HEK293 (cell line): ENCODE data around the gene TANC1.

ENCODE experiments used
- CTCF ChIA-PET: fragments of 350-600 bp; formaldehyde crosslinking; extraction: SDS; loops from one replicate; lab custom pipeline; 2021; ENCODE audit warnings: antibody characterized with exemption; lab: Yijun Ruan, JAX
- POLR2A ChIA-PET: fragments of 300-600 bp; formaldehyde crosslinking; extraction: SDS; loops from one replicate; lab custom pipeline; 2020; ENCODE audit warnings: antibody characterized with exemption, inconsistent platforms; lab: Yijun Ruan, JAX
- H3K27ac ChIP-seq: fragments of 200-500 bp; sonication (Bioruptor generic); 2 replicates; pipeline ENCODE4 v1.5.1; 2014; ENCODE audit warnings: low read depth, low read length, control low read depth, inconsistent platforms; ENCODE audit errors: extremely low read depth
- H3K36me3 ChIP-seq, 2 experiments: fragments of 200-500 bp in 1 of 2; sonication (Bioruptor generic) in 1 of 2; 1 replicate in 1 of 2; 2 replicates in 1 of 2; pipeline ENCODE4 v1.5.1; 2014 to 2017; ENCODE audit warnings: inconsistent platforms in 2 of 2, low read length in 2 of 2; ENCODE audit not compliant: control insufficient read depth in 2 of 2, insufficient read depth in 1 of 2
- H3K4me1 ChIP-seq: fragments of 200-500 bp; sonication (Bioruptor generic); 2 replicates; pipeline ENCODE4 v1.5.1; 2014; ENCODE audit warnings: mild to moderate bottlenecking, low read length, inconsistent platforms; ENCODE audit not compliant: control insufficient read depth, insufficient read depth
- H3K4me3 ChIP-seq: 2 replicates; pipeline ENCODE4 v1.5.1; 2011; ENCODE audit warnings: low read depth, mild to moderate bottlenecking, control low read depth, low read length, moderate library complexity
- H3K9me3 ChIP-seq: fragments of 200-500 bp; sonication (Bioruptor generic); 2 replicates; pipeline ENCODE4 v1.5.1; 2014; ENCODE audit warnings: low read depth, low read length, inconsistent platforms; ENCODE audit not compliant: control insufficient read depth, insufficient read depth
- FEZF1 ChIP-seq: fragments of 450-650 bp; formaldehyde crosslinking; IDR thresholded peaks from 2 replicates; pipeline ENCODE4 v1.5.1; 2016; ENCODE audit warnings: missing biosample characterization, missing genetic modification characterization
- INSM2 ChIP-seq: fragments of 450-650 bp; formaldehyde crosslinking; IDR thresholded peaks from 2 replicates; pipeline ENCODE4 v1.5.1; 2016; ENCODE audit warnings: missing biosample characterization, missing genetic modification characterization
- OVOL3 ChIP-seq: fragments of 450-650 bp; formaldehyde crosslinking; IDR thresholded peaks from 2 replicates; pipeline ENCODE4 v1.5.1; 2016; ENCODE audit warnings: missing biosample characterization, missing genetic modification characterization
- SALL2 ChIP-seq: fragments of 450-650 bp; formaldehyde crosslinking; IDR thresholded peaks from 2 replicates; pipeline ENCODE4 v1.5.0; 2017; ENCODE audit warnings: missing biosample characterization, mild to moderate bottlenecking, missing genetic modification characterization, borderline replicate concordance
- SP7 ChIP-seq: fragments of 450-650 bp; formaldehyde crosslinking; IDR thresholded peaks from 2 replicates; pipeline ENCODE4 v1.5.1; 2016; ENCODE audit warnings: missing biosample characterization, missing genetic modification characterization
- ZBTB20 ChIP-seq: fragments of 450-650 bp; formaldehyde crosslinking; IDR thresholded peaks from 2 replicates; pipeline ENCODE4 v1.5.1; 2016; ENCODE audit warnings: missing biosample characterization, missing genetic modification characterization
- ZNF23 ChIP-seq: fragments of 450-650 bp; formaldehyde crosslinking; IDR thresholded peaks from 2 replicates; pipeline ENCODE4 v1.5.1; 2016; ENCODE audit warnings: missing biosample characterization, missing genetic modification characterization, borderline replicate concordance
- ZNF280D ChIP-seq: fragments of 450-650 bp; formaldehyde crosslinking; IDR thresholded peaks from 2 replicates; pipeline ENCODE4 v1.5.1; 2016; ENCODE audit warnings: missing biosample characterization, missing genetic modification characterization
- ZNF341 ChIP-seq: fragments of 450-650 bp; formaldehyde crosslinking; IDR thresholded peaks from 2 replicates; pipeline ENCODE4; 2016; ENCODE audit warnings: low read depth, missing biosample characterization, missing genetic modification characterization
- ZNF488 ChIP-seq: fragments of 450-650 bp; formaldehyde crosslinking; IDR thresholded peaks from 2 replicates; pipeline ENCODE4 v1.5.1; 2016; ENCODE audit warnings: missing biosample characterization, missing genetic modification characterization
- ZNF530 ChIP-seq: fragments of 450-650 bp; formaldehyde crosslinking; IDR thresholded peaks from 2 replicates; pipeline ENCODE4 v1.5.1; 2016; ENCODE audit warnings: low read depth, missing biosample characterization, missing genetic modification characterization
- ZNF558 ChIP-seq: fragments of 450-650 bp; formaldehyde crosslinking; IDR thresholded peaks from 2 replicates; pipeline ENCODE4 v1.5.1; 2016; ENCODE audit warnings: missing biosample characterization, missing genetic modification characterization
- ZNF561 ChIP-seq: fragments of 450-650 bp; IDR thresholded peaks from 2 replicates; pipeline ENCODE4 v1.5.1; 2018; ENCODE audit warnings: missing biosample characterization, missing genetic modification characterization, borderline replicate concordance
- ZNF571 ChIP-seq: fragments of 450-650 bp; formaldehyde crosslinking; IDR thresholded peaks from 2 replicates; pipeline ENCODE4 v1.5.0; 2017; ENCODE audit warnings: missing biosample characterization, missing genetic modification characterization
- ZNF585B ChIP-seq: fragments of 450-650 bp; formaldehyde crosslinking; IDR thresholded peaks from 2 replicates; pipeline ENCODE4 v1.5.1; 2016; ENCODE audit warnings: missing biosample characterization, missing genetic modification characterization
- ZNF629 ChIP-seq: fragments of 450-650 bp; formaldehyde crosslinking; IDR thresholded peaks from 2 replicates; pipeline ENCODE4 v1.5.1; 2017; ENCODE audit warnings: missing biosample characterization, missing genetic modification characterization
- ZNF639 ChIP-seq: fragments of 450-650 bp; formaldehyde crosslinking; IDR thresholded peaks from 2 replicates; pipeline ENCODE4 v1.5.1; 2016; ENCODE audit warnings: missing biosample characterization, missing genetic modification characterization
- ZNF645 ChIP-seq: fragments of 450-650 bp; formaldehyde crosslinking; IDR thresholded peaks from 2 replicates; pipeline ENCODE4; 2016; ENCODE audit warnings: missing biosample characterization, missing genetic modification characterization
- ZNF670 ChIP-seq: fragments of 450-650 bp; formaldehyde crosslinking; IDR thresholded peaks from 2 replicates; pipeline ENCODE4 v1.5.1; 2016; ENCODE audit warnings: missing biosample characterization, missing genetic modification characterization, low read depth
- ZSCAN30 ChIP-seq: fragments of 450-650 bp; IDR thresholded peaks from 2 replicates; pipeline ENCODE4 v1.5.1; 2018; ENCODE audit warnings: missing biosample characterization, mild to moderate bottlenecking, missing genetic modification characterization, moderate library complexity
- TF ChIP-seq, protein P1 (sequence below): fragments of 450-650 bp; formaldehyde crosslinking; IDR thresholded peaks from 2 replicates; pipeline ENCODE4 v1.5.1; 2016; ENCODE audit warnings: missing biosample characterization, missing genetic modification characterization

The TANC1 gene

GRCh38 chr2:158928965-158929364 is 39.5 kb upstream of the TANC1 start:
- H3K27ac ChIP-seq = no peak overlapping the region
- ChIA-PET CTCF (no interaction called here), POLR2A (no interaction called here)

DNA sequence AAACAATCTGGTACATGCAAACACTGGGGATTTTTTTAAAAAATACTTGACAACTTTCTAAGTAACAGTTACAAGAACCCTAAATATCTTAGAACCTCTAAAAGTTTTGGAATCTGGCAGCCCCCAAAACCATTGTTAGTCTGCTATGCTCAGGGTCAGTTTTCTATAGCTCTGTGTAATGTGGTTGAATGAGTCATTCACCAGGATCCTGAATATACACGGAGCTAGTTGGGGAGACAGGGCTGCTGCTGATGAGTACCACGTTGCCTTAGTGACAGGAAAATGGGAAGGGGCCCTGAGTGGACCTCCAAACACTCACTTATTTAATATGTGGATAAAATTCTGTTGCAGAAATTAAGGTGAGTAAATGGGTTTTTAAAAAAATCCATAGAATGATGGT is 36.9 kb upstream of the TANC1 start:
- POLR2A ChIA-PET = interaction anchor here (0.5 to 1.0 kb wide), 2 partner anchors 37 to 59 kb away, joined by 3 to 4 read pairs; partner anchors contain the start of gene TANC1
- TF ChIP-seq SP7 (tag by site-specific recombination) = no peak
- TF ChIP-seq, protein P1, sequence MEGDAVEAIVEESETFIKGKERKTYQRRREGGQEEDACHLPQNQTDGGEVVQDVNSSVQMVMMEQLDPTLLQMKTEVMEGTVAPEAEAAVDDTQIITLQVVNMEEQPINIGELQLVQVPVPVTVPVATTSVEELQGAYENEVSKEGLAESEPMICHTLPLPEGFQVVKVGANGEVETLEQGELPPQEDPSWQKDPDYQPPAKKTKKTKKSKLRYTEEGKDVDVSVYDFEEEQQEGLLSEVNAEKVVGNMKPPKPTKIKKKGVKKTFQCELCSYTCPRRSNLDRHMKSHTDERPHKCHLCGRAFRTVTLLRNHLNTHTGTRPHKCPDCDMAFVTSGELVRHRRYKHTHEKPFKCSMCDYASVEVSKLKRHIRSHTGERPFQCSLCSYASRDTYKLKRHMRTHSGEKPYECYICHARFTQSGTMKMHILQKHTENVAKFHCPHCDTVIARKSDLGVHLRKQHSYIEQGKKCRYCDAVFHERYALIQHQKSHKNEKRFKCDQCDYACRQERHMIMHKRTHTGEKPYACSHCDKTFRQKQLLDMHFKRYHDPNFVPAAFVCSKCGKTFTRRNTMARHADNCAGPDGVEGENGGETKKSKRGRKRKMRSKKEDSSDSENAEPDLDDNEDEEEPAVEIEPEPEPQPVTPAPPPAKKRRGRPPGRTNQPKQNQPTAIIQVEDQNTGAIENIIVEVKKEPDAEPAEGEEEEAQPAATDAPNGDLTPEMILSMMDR (tag by site-specific recombination) = no peak
- TF ChIP-seq ZNF639 (tag by site-specific recombination) = no peak
- no peak for TF ChIP-seq ZNF645 (tag by site-specific recombination)
- no peak for TF ChIP-seq OVOL3 (tag by site-specific recombination)
- TF ChIP-seq ZNF341 (tag by site-specific recombination) = no peak
- TF ChIP-seq FEZF1 (tag by site-specific recombination) = no peak
- TF ChIP-seq ZNF280D (tag by site-specific recombination) = no peak
- TF ChIP-seq ZSCAN30 (tag by site-specific recombination) = no peak
- no peak for TF ChIP-seq ZNF585B
- no peak for TF ChIP-seq ZNF530
- TF ChIP-seq ZNF558 (tag by site-specific recombination) = no peak
- no peak for TF ChIP-seq ZNF571
- Histone ChIP-seq H3K4me3 (no peak overlapping the region), H3K36me3 (no peaks in the 10 kb centered on the region), H3K27ac (no peak overlapping the region), H3K4me1 (peaks cover 3% of the 10 kb centered on the region), H3K9me3 (no peaks in the 10 kb centered on the region)
- CTCF ChIA-PET = interaction anchor here (0.5 kb wide), 1 partner anchor 28 kb away, joined by 4 read pairs; no protein-coding TSS in a partner anchor

More at GRCh38 chr2:158928965-158929364, 39.5 kb upstream of the TANC1 start:
- Histone ChIP-seq H3K36me3 (no peaks in the 10 kb centered on the region), H3K9me3 (no peaks in the 10 kb centered on the region), H3K4me1 (peaks cover 6% of the 10 kb centered on the region), H3K4me3 (no peak overlapping the region)
- TF ChIP-seq ZNF488 (tag by site-specific recombination) (no peak), ZNF629 (tag by site-specific recombination) (no peak), INSM2 (tag by site-specific recombination) (no peak), ZBTB20 (tag by site-specific recombination) (no peak), ZNF670 (tag by site-specific recombination) (no peak), ZNF23 (tag by site-specific recombination) (no peak), SALL2 (tag by site-specific recombination) (no peak), ZNF561 (no peak)
